ENCODE data around the gene MICAL2.

DNA sequence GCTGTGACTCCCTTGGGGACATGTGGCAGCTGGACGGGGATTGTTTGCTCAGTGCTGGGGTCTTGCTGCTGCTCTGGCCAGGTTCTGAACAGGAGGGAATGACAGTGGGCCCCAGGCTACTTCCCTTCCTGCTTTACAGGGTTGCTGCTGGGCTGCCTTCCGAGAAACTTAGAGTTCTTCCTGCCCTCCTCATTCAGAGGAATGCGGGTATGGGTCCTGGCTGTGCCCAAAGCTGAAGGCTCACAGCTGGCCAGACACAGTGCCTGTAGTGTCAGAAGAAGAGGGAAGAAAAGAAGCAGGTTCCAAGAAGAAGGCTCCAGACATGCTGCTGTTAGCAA is 158.7 kb downstream of the MICAL2 start:
- TF ChIP-seq, protein P1, sequence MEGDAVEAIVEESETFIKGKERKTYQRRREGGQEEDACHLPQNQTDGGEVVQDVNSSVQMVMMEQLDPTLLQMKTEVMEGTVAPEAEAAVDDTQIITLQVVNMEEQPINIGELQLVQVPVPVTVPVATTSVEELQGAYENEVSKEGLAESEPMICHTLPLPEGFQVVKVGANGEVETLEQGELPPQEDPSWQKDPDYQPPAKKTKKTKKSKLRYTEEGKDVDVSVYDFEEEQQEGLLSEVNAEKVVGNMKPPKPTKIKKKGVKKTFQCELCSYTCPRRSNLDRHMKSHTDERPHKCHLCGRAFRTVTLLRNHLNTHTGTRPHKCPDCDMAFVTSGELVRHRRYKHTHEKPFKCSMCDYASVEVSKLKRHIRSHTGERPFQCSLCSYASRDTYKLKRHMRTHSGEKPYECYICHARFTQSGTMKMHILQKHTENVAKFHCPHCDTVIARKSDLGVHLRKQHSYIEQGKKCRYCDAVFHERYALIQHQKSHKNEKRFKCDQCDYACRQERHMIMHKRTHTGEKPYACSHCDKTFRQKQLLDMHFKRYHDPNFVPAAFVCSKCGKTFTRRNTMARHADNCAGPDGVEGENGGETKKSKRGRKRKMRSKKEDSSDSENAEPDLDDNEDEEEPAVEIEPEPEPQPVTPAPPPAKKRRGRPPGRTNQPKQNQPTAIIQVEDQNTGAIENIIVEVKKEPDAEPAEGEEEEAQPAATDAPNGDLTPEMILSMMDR (IDR thresholded peaks at IDR 0.05): no peak
- no peak for TF ChIP-seq POLR2A (IDR thresholded peaks at IDR 0.05)
